Fibroblast of pulmonary artery (primary cell): ENCODE measurements around the gene NT5E.
A peak's percentile ranks its signal among the peaks of the same experiment; 100 is the strongest.

Experiments used
- DNase-seq: peaks from one replicate; pipeline ENCODE4 v3.0.0-alpha.2; 2010; ENCODE audit warnings: low read depth
- H3K4me3 ChIP-seq: replicated peaks from 2 replicates; pipeline ENCODE4 v1.5.1; 2011; ENCODE audit warnings: low read depth, mild to moderate bottlenecking, control low read depth, low read length, moderate library complexity
- CTCF ChIP-seq: IDR thresholded peaks from 2 replicates; pipeline ENCODE4 v1.5.1; 2011; ENCODE audit warnings: mild to moderate bottlenecking, control low read depth, low read length, inconsistent platforms; ENCODE audit errors: missing control alignments

NT5E gene

GRCh38 chr6:85484948-85485347 is 35.1 kb downstream of the NT5E start:
- DNase-seq: no peak
- TF ChIP-seq CTCF: no peak
- H3K4me3 ChIP-seq: no peak overlapping the region

- no peak for TF ChIP-seq CTCF
- peak; percentile 40 for DNase-seq
- no peak overlapping the region for H3K4me3 ChIP-seq
Observed at GRCh38 chr6:85490516-85491248, 40.8 kb downstream of the NT5E start.

GRCh38 chr6:85493389-85493788 is 43.5 kb downstream of the NT5E start:
- DNase-seq: no peak
- H3K4me3 ChIP-seq: no peak overlapping the region
- TF ChIP-seq CTCF: no peak

- no peak for TF ChIP-seq CTCF
- DNase-seq: peak; percentile 23
Observed at GRCh38 chr6:85494547-85495536, 45.0 kb downstream of the NT5E start.

GRCh38 chr6:85496009-85496579 is 46.2 kb downstream of the NT5E start:
- no peak for TF ChIP-seq CTCF

More at GRCh38 chr6:85494547-85495536, 45.0 kb downstream of the NT5E start:
- H3K4me3 ChIP-seq: no peak overlapping the region

GRCh38 chr6:85496856-85497255 is 47.0 kb downstream of the NT5E start:
- no peak overlapping the region for H3K4me3 ChIP-seq
- DNase-seq: no peak
- TF ChIP-seq CTCF: no peak

More at GRCh38 chr6:85496009-85496579, 46.2 kb downstream of the NT5E start:
- no peak overlapping the region for H3K4me3 ChIP-seq
- DNase-seq: no peak
